B cell (primary cell): ENCODE results near the gene ELMO1.

Experiments used
- CTCF ChIP-seq: fragments of 200-600 bp; IDR thresholded peaks from one replicate; pipeline ENCODE4 v1.8.0; 2022; ENCODE audit warnings: antibody characterized with exemption, mild to moderate bottlenecking
- EZH2 ChIP-seq: IDR thresholded peaks from 2 replicates; pipeline ENCODE4 v1.6.1; 2012; ENCODE audit warnings: borderline replicate concordance, low read depth, mild to moderate bottlenecking, moderate library complexity, low read length; ENCODE audit not compliant: insufficient read depth, poor library complexity, severe bottlenecking

DNA sequence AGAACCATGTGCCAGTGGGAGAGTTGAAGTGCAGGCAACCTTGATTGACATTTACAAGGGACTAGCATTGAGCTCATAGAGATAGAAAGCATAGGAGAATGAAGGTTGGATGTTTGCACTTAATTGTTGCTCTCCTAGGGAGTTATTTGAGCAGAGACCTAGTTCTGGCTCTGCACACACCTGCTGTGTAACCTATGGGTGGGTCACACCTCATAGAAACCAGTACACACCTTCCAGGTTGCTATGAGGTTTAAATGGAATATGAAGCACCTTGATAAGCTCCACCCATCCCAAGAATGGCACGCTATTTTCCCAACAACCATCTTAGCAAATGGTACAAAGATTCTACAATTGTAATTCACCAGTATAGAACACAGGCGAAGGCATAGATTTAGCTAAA is 638.2 kb downstream of the ELMO1 start:
- no peak for TF ChIP-seq CTCF
- TF ChIP-seq EZH2 = no peak
